Panc1 (cell line): ENCODE measurements around the gene MOB1A.

Experiments
- POLR2AphosphoS5 ChIP-seq: IDR thresholded peaks from 2 replicates; pipeline ENCODE4 v1.6.1; 2012; ENCODE audit warnings: mild to moderate bottlenecking, low read depth, low read length, moderate library complexity
- TF ChIP-seq, protein P1 (sequence below): fragments of 450-650 bp; IDR thresholded peaks from 2 replicates; pipeline ENCODE4 v1.5.1; 2017; ENCODE audit warnings: mild to moderate bottlenecking

DNA sequence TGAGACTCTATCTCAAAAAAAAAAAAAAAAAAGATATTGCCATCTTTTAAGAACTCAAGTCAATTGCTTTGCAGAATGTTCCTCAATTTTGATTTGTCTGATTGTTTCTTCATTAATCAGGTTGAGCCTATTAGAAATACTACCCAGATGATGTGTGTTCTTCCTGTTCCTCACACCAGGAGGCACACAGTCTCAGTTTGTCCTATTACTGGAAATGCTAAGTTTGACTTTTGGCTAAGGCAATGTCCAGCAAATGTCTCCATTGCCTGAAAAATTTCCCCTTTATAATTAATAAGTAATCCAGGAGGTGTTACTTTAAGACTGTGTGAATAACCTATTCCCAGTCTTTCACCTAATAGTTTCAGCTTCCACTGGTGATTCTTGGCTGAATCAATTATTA, 59.3 kb downstream of the MOB1A start:
- TF ChIP-seq, protein P1, sequence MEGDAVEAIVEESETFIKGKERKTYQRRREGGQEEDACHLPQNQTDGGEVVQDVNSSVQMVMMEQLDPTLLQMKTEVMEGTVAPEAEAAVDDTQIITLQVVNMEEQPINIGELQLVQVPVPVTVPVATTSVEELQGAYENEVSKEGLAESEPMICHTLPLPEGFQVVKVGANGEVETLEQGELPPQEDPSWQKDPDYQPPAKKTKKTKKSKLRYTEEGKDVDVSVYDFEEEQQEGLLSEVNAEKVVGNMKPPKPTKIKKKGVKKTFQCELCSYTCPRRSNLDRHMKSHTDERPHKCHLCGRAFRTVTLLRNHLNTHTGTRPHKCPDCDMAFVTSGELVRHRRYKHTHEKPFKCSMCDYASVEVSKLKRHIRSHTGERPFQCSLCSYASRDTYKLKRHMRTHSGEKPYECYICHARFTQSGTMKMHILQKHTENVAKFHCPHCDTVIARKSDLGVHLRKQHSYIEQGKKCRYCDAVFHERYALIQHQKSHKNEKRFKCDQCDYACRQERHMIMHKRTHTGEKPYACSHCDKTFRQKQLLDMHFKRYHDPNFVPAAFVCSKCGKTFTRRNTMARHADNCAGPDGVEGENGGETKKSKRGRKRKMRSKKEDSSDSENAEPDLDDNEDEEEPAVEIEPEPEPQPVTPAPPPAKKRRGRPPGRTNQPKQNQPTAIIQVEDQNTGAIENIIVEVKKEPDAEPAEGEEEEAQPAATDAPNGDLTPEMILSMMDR, result no peak
- no peak for TF ChIP-seq POLR2AphosphoS5
